Osteocyte (in vitro differentiated cells): ENCODE measurements around the gene GPC3. TPM values are rescaled to one million over a fixed set of nuclear protein-coding genes. Genes with fewer than 3 reads are reported as not detected.

Source experiments
- DNase-seq: peaks from one replicate; pipeline ENCODE4 v3.0.0; 2021; ENCODE audit warnings: mixed read lengths; ENCODE audit not compliant: unreplicated experiment; ENCODE audit errors: extremely low spot score
- H3K27ac Mint-ChIP-seq: one replicate; pipeline ENCODE4 v1.8.0; 2021; ENCODE audit warnings: mild to moderate bottlenecking, mixed read lengths; ENCODE audit not compliant: unreplicated experiment
- H3K27me3 Mint-ChIP-seq: one replicate; pipeline ENCODE4 v1.8.0; 2021; ENCODE audit warnings: mixed read lengths; ENCODE audit not compliant: unreplicated experiment
- H3K36me3 Mint-ChIP-seq: one replicate; pipeline ENCODE4 v1.8.0; 2021; ENCODE audit warnings: mixed read lengths; ENCODE audit not compliant: unreplicated experiment
- H3K4me1 Mint-ChIP-seq: one replicate; pipeline ENCODE4 v1.8.0; 2021; ENCODE audit warnings: mixed read lengths; ENCODE audit not compliant: unreplicated experiment
- H3K4me3 Mint-ChIP-seq: one replicate; pipeline ENCODE4 v1.8.0; 2021; ENCODE audit warnings: mild to moderate bottlenecking, moderate library complexity, mixed read lengths; ENCODE audit not compliant: unreplicated experiment
- H3K9me3 Mint-ChIP-seq: one replicate; pipeline ENCODE4 v1.8.0; 2021; ENCODE audit warnings: mixed read lengths; ENCODE audit not compliant: unreplicated experiment
- total RNA-seq: library from RNA; stranded (reverse); gene quantifications from 2 replicates; pipeline ENCODE4 v1.2.1, GENCODE V29; 2021
- TF ChIP-seq, protein P1 (sequence below): fragments of 200-600 bp; sonication (generic); IDR thresholded peaks from 2 replicates; pipeline ENCODE4 v1.5.0; 2021; ENCODE audit warnings: antibody characterized with exemption, mild to moderate bottlenecking, moderate library complexity

Gene GPC3
- total RNA-seq, 1 donor from 2014 or later: 19.6 TPM

DNA sequence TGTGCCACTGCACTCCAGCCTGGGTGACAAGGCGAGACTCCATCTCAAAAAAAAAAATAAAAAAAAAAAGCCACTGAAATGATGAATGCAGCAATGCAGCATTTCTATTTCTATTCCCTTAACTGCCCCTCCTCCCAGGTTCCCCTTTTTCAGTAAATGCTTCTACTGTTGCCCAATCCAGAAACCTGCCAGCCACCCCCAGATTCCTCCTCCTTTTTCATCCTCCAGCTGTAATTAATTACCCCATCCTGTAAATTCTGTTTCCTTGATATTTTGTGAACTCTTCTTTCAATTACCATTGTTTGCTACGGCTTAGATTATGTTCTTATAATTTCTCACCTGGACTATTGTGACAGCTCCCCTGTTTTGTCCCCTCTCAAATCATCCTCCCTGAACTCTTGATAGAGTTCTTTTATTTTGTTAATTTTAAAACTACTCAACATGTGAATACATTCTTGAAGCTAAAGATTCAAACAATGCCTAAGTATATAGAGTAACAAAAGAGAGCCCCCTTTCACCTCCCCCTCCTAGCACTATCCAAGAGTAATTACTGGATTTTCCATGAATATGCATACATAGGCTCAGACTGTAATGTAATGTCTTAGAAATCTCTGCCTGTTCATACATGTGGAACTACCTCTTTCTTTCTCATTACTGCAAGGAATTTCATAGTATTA, 429.5 kb downstream of the GPC3 start:
- no peak for DNase-seq
- TF ChIP-seq, protein P1, sequence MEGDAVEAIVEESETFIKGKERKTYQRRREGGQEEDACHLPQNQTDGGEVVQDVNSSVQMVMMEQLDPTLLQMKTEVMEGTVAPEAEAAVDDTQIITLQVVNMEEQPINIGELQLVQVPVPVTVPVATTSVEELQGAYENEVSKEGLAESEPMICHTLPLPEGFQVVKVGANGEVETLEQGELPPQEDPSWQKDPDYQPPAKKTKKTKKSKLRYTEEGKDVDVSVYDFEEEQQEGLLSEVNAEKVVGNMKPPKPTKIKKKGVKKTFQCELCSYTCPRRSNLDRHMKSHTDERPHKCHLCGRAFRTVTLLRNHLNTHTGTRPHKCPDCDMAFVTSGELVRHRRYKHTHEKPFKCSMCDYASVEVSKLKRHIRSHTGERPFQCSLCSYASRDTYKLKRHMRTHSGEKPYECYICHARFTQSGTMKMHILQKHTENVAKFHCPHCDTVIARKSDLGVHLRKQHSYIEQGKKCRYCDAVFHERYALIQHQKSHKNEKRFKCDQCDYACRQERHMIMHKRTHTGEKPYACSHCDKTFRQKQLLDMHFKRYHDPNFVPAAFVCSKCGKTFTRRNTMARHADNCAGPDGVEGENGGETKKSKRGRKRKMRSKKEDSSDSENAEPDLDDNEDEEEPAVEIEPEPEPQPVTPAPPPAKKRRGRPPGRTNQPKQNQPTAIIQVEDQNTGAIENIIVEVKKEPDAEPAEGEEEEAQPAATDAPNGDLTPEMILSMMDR: no peak
- peaks cover 3% of the 10 kb centered on the region for H3K36me3 Mint-ChIP-seq
- H3K27ac Mint-ChIP-seq: no peak overlapping the region
- no peak overlapping the region for H3K4me3 Mint-ChIP-seq
- no peaks in the 10 kb centered on the region for H3K27me3 Mint-ChIP-seq
- H3K9me3 Mint-ChIP-seq: peaks cover 6% of the 10 kb centered on the region
- H3K4me1 Mint-ChIP-seq: peaks cover 4% of the 10 kb centered on the region

- no peak overlapping the region for H3K27ac Mint-ChIP-seq
- DNase-seq: no peak
- H3K36me3 Mint-ChIP-seq: peaks cover 3% of the 10 kb centered on the region
- TF ChIP-seq, protein P1: no peak
- H3K27me3 Mint-ChIP-seq: peaks cover 3% of the 10 kb centered on the region
- peaks cover 6% of the 10 kb centered on the region for H3K9me3 Mint-ChIP-seq
- H3K4me1 Mint-ChIP-seq: no peaks in the 10 kb centered on the region
- H3K4me3 Mint-ChIP-seq: no peak overlapping the region
Observed at GRCh38 chrX:133550665-133551485, 434.5 kb downstream of the GPC3 start.

GRCh38 chrX:133549295-133549933, 436.0 kb downstream of the GPC3 start:
- H3K9me3 Mint-ChIP-seq: no peaks in the 10 kb centered on the region
- DNase-seq: no peak
- H3K4me3 Mint-ChIP-seq: no peak overlapping the region
- peaks cover 3% of the 10 kb centered on the region for H3K27me3 Mint-ChIP-seq
- H3K36me3 Mint-ChIP-seq: no peaks in the 10 kb centered on the region
- TF ChIP-seq, protein P1: no peak
- no peak overlapping the region for H3K27ac Mint-ChIP-seq
- no peaks in the 10 kb centered on the region for H3K4me1 Mint-ChIP-seq

DNA sequence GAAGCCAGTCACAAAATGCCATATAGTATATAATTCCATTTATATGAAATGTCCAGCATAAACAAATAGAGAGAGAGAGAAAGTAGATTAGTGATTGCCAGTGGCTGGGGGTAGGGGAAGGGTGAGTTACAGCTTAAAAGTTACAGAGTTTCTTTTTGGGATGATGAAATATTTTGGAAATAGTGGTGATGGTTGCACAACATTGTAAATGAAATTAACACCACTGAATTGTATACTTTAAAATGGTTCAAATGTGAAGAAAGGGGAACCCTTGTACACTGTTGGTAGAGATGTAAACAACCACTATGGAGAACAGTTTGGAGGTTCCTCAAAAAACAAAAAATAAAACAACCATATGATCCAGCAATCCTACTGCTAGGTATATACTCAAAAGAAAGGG, 439.0 kb downstream of the GPC3 start:
- TF ChIP-seq, protein P1: no peak
- no peak overlapping the region for H3K4me3 Mint-ChIP-seq

DNA sequence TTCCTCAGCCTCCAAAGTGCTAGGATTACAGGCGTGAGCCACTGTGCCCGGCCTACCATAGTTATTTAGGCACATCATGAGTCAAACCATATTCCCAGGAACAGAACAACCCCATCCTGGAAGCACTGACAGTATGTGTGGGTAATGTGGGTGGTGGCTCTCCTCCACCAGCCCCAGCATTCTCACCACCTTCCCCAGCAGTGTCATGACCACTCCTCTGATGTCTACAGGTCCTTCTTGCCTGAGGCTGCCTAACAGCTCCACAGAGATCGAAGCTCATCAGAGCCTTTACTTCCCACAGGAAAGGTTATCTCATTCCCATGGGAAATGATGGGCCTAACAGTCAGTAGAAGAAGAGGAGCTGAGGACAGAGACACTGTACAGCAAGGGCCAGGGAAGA, 440.6 kb downstream of the GPC3 start:
- Mint-ChIP-seq H3K27me3 (no peaks in the 10 kb centered on the region), H3K9me3 (no peaks in the 10 kb centered on the region), H3K36me3 (no peaks in the 10 kb centered on the region), H3K27ac (no peak overlapping the region), H3K4me3 (no peak overlapping the region), H3K4me1 (no peaks in the 10 kb centered on the region)
- TF ChIP-seq, protein P1: no peak
- no peak for DNase-seq

More for the DNA sequence above, 439.0 kb downstream of the GPC3 start:
- H3K9me3 Mint-ChIP-seq: no peaks in the 10 kb centered on the region
- DNase-seq: no peak
- no peaks in the 10 kb centered on the region for H3K4me1 Mint-ChIP-seq
- H3K27ac Mint-ChIP-seq: no peak overlapping the region
- peaks cover 3% of the 10 kb centered on the region for H3K27me3 Mint-ChIP-seq
- no peaks in the 10 kb centered on the region for H3K36me3 Mint-ChIP-seq
